OCI-LY1 (cell line): Measurements from ENCODE around the gene PDZD2.
"Not testable (repeated sequence)": the region's sequence is repeated elsewhere in the genome, so short reads cannot be mapped to it uniquely, and the experiment has no call there.

Experiments
- CTCF ChIP-seq: fragments of 200-600 bp; sonication (generic), shearing (Covaris generic); IDR thresholded peaks from 2 replicates; pipeline ENCODE4 v1.5.1; 2017; ENCODE audit warnings: mild to moderate bottlenecking, antibody characterized with exemption, low read length, moderate library complexity, mixed read lengths
- EZH2 ChIP-seq: fragments of 200-600 bp; sonication (generic), shearing (Covaris generic); IDR thresholded peaks from 2 replicates; pipeline ENCODE4 v1.8.0; 2017; ENCODE audit warnings: borderline replicate concordance, mixed run types, mild to moderate bottlenecking, antibody characterized with exemption, low read length, moderate library complexity, mixed read lengths

GRCh38 chr5:31728806-31729205 lies 89.9 kb downstream of the PDZD2 start:
- not testable (repeated sequence) for TF ChIP-seq CTCF, EZH2
